Left kidney (tissue), 2 donors: Measurements from ENCODE around the gene PSME2. TPM values are rescaled to one million over a fixed set of nuclear protein-coding genes. Genes with fewer than 3 reads are reported as not detected.

Experiments used
- DNase-seq: peaks from one replicate; pipeline ENCODE4 v3.0.0-alpha.2; 2013
- polyA plus RNA-seq: library from polyadenylated mRNA; unstranded; fragments of 120-200 nt; gene quantifications from one replicate; pipeline ENCODE4 v1.2.1, GENCODE V29; 2013; ENCODE audit not compliant: insufficient read length

Gene PSME2
- polyA plus RNA-seq, 1 donor, result 158 TPM

GRCh38 chr14:24136684-24137528 lies 9.5 kb downstream of the PSME2 start:
- DNase-seq, result no peak

- peak; percentile 89 for DNase-seq
Observed at GRCh38 chr14:24135834-24136683, 10.4 kb downstream of the PSME2 start, which contains the start of gene PSME1. TSS of gene PSME1 (plus strand) at chr14:24136194. CDS start at chr14:24136263, 69 bp downstream.

DNA sequence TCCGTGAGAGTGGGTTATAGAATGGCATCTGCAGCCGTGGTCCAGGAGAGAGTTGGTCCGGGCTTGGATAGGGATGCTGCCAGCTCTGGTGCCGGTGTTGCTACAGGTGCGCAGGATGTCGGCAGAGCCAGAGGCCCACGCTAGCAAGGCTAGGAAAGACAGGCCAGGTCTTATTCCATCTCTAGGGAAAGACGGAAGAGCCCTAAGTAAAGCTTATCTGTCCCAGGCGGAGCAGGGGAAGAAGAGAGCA lies 10.9 kb downstream of the PSME2 start:
- no peak for DNase-seq

GRCh38 chr14:24133735-24134134 lies 12.7 kb downstream of the PSME2 start:
- no peak for DNase-seq

- no peak for DNase-seq
Observed at GRCh38 chr14:24132976-24133375, 13.4 kb downstream of the PSME2 start.

DNA sequence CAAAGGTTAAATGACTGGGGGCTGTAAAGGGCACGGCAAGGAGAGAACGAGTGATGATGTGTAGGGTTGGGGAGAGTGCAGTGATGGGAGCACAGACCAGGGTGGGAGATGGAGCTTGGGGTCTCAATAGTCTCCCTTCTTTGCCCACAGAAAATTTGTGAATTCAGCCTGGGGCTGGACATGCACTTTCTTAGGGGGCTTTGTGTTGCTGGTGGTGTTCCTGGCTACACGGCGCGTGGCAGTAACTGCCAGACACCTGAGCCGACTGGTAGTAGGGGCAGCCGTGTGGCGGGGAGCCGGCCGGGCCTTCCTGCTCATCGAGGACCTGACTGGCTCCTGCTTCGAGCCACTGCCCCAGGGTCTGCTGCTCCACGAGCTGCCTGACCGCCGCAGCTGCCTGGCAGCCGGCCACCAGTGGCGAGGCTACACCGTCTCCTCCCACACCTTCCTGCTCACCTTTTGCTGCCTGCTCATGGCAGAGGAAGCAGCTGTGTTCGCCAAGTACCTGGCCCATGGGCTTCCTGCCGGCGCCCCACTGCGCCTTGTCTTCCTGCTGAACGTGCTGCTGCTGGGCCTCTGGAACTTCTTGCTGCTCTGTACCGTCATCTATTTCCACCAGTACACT lies 14.2 kb downstream of the PSME2 start:
- no peak for DNase-seq

DNA sequence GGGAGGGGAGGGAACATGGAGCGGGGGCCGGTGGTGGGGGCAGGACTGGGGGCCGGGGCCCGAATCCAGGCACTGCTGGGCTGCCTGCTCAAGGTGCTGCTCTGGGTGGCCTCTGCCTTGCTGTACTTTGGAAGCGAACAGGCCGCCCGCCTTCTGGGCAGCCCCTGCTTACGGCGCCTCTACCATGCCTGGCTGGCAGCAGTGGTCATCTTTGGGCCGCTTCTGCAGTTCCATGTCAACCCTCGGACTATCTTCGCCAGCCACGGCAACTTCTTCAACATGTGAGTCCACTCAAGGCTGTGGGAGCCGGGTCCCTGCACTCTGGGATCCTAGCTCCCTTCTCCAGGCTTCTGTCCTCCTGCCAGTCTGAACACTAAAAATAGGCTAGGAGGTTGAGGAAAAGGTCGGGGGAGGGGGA lies 14.9 kb downstream of the PSME2 start:
- DNase-seq, result no peak

GRCh38 chr14:24130717-24131548 lies 15.5 kb downstream of the PSME2 start:
- no peak for DNase-seq

DNA sequence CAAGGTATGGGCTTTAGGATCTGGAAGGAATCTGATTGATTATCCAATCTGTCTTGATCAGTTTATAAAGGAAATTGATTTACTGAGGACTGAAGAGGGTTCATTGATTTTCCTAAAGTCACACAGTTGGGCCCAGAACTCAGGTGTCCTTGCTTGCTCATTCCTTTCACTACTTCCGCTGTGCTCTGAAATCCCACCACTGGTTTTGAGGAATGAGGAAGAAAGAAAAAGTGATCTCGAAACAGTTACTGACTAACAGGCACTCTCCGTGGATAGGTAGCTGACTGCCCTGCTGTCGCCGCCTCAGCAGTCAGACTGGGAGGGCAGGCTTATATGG lies 16.1 kb downstream of the PSME2 start, which contains the start of gene FITM1:
FITM1 (plus strand) TSS at position 280 of the 337 bp plus-strand sequence. CDS start 905 bp downstream, outside the sequence.
- DNase-seq, result no peak

GRCh38 chr14:24129410-24129998 lies 16.9 kb downstream of the PSME2 start:
- no peak for DNase-seq

- DNase-seq, result no peak
Observed at GRCh38 chr14:24127673-24128072, 18.7 kb downstream of the PSME2 start.

DNA sequence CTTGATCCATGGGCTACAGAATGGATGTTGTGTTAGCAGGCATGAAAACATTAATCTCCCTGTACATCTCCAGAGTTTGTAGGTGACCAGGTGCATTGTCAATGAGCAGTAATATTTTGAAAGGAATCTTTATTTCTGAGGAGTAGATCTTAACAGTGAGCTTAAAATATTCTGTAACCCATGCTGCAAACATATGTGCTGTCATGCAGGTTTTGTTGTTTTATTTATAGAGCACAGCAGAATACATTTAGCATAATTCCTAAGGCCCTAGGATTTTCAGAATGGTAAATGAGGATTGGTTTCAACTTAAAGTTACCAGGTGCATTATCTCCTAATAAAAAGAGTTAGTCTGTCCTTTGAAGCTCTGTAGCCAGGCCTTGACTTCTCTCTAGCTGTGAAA lies 19.5 kb downstream of the PSME2 start:
- DNase-seq, result no peak

GRCh38 chr14:24123424-24124417 lies 22.7 kb downstream of the PSME2 start:
- no peak for DNase-seq

GRCh38 chr14:24122898-24123297 lies 23.5 kb downstream of the PSME2 start:
- no peak for DNase-seq

DNA sequence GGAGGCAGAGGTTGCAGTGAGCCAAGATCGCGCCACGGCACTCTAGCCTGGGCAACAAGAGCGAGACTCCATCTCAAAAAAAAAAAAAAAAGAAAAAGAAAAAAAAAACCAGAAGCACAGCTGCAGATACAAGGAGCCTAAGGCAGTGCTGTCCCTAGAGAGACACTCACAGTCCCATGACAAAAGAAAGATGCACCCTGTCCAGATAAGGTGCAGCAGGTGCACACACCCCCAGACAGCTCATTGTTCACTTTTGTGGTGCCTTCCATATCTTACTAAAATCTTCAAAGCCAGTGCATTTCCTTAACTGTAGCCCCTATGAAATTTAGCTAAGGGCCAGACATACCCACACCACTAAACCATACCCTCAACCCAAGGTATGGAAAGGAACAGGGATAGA lies 24.0 kb downstream of the PSME2 start:
- no peak for DNase-seq

- no peak for DNase-seq
Observed at GRCh38 chr14:24121210-24121609, 25.2 kb downstream of the PSME2 start.

- no peak for DNase-seq
Observed at GRCh38 chr14:24119691-24120090, 26.7 kb downstream of the PSME2 start.

DNA sequence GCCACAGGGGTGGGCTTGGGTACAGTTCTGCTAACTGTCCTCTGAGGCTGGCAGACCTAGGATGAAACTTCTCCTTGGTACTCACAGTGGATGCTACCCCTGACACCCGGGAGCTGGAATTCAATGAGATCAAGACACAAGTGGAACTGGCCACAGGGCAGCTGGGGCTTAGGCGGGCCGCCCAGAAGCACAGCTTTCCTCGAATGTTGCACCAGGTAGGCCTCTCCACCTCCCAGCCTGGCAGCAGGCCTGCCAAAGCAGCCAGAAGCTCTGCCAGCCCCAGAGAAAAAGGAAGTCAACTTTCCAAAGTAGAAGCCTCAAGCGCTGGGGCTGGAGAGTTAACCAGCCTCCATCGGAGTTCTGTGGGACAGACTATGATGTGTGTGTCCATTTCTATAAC lies 29.2 kb downstream of the PSME2 start:
- DNase-seq, result no peak

DNA sequence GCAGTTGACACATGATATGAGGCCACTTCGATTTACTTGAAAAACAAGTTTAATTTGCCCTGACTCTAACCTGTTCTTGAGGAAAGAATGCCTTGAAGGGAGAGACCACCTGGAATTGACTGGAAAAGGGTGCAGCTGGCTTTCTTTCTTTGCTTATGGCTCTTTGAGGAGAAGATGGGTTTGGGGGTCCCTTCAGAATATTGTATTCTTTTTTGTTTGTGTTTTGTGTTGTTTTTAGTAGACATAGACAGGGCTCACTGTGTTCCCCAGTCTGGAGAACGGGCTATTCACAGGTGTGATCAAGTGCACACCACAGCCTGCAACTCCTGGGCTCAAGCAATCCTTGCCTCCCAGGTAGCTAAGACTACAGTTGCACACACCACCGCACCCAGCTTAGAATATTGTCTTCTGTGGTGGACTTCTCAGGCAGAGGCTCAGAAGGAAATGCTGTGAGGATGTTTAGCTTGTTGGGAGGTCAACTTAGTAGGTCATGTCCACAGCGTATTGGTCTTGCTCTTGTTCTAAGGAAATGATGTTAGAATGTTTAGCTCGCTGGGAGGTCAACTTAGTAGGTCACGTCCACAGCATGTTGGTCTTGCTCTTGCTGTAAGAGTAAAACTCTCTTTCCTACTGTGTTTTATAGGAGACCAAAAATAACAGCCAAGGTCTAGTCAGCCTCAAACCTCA lies 30.1 kb downstream of the PSME2 start:
- DNase-seq, result no peak
